BJ (cell line): ENCODE results near the gene ANKRD11. TPM values are rescaled to one million over a fixed set of nuclear protein-coding genes. Genes with fewer than 3 reads are reported as not detected.

ENCODE experiments used
- CTCF ChIA-PET: fragments of 350-600 bp; formaldehyde crosslinking; extraction: SDS; loops from one replicate; lab custom pipeline; 2021; ENCODE audit warnings: antibody characterized with exemption, inconsistent platforms; lab: Yijun Ruan, JAX
- POLR2A ChIA-PET: fragments of 300-600 bp; sonication (Branson Sonifier 250); formaldehyde crosslinking; extraction: SDS; loops from one replicate; lab custom pipeline; 2021; ENCODE audit warnings: antibody characterized with exemption; lab: Charles Lee
- DNase-seq: peaks from one replicate; pipeline ENCODE4 v3.0.0-alpha.2; 2011; ENCODE audit warnings: low read depth
- H3K27me3 ChIP-seq: 2 replicates; pipeline ENCODE4 v1.6.0; 2011; ENCODE audit warnings: low read length; ENCODE audit not compliant: control insufficient read depth, insufficient read depth
- H3K36me3 ChIP-seq: 2 replicates; pipeline ENCODE4 v1.5.1; 2011; ENCODE audit warnings: low read length; ENCODE audit not compliant: control insufficient read depth, insufficient read depth
- H3K4me3 ChIP-seq: 2 replicates; pipeline ENCODE4 v1.5.1; 2011; ENCODE audit warnings: low read depth, mild to moderate bottlenecking, control low read depth, low read length
- polyA plus RNA-seq: library from polyadenylated mRNA; depleted of rRNA; stranded (reverse); fragments of >200 nt; gene quantifications from 2 replicates; pipeline ENCODE4 v1.2.3, GENCODE V29; 2011; rRNA removed
- small RNA-seq: library from RNA; depleted of rRNA; stranded (forward); fragments of <200 nt; gene quantifications from one replicate; pipeline ENCODE3, GENCODE V24; 2012; ENCODE audit warnings: low replicate concordance, low read depth; ENCODE audit not compliant: insufficient read length
- TF ChIP-seq, protein P1 (sequence below): IDR thresholded peaks from 2 replicates; pipeline ENCODE4 v1.5.1; 2011; ENCODE audit warnings: low read depth, mild to moderate bottlenecking, control low read depth, inconsistent platforms, low read length, moderate library complexity; ENCODE audit not compliant: insufficient read depth

Gene ANKRD11
- polyA plus RNA-seq, 1 experiment = 61.8 TPM

DNA sequence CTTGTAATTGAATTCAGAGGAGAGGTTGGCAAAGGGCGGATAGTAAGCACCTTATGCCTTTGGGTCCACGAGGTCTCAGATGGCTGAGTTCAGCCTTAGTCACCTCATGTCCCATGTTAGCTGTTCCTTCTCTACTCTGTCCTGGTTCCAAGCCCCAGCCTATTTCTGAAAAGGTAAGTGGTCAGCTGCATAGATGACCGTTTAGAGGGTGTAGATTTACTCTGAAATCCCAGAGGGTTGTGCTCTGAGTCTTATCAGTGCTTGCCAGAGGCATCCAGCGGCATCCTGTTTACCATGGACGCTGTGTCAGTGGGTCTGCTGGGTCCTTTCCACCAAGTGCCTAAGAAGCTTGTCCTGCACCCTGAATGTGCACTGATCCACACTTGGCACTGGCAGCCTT is 271.0 kb downstream of the ANKRD11 start:
- TF ChIP-seq, protein P1, sequence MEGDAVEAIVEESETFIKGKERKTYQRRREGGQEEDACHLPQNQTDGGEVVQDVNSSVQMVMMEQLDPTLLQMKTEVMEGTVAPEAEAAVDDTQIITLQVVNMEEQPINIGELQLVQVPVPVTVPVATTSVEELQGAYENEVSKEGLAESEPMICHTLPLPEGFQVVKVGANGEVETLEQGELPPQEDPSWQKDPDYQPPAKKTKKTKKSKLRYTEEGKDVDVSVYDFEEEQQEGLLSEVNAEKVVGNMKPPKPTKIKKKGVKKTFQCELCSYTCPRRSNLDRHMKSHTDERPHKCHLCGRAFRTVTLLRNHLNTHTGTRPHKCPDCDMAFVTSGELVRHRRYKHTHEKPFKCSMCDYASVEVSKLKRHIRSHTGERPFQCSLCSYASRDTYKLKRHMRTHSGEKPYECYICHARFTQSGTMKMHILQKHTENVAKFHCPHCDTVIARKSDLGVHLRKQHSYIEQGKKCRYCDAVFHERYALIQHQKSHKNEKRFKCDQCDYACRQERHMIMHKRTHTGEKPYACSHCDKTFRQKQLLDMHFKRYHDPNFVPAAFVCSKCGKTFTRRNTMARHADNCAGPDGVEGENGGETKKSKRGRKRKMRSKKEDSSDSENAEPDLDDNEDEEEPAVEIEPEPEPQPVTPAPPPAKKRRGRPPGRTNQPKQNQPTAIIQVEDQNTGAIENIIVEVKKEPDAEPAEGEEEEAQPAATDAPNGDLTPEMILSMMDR = no peak
- Histone ChIP-seq H3K27me3 (no peaks in the 10 kb centered on the region), H3K36me3 (peaks cover 7% of the 10 kb centered on the region), H3K4me3 (no peak overlapping the region)
- CTCF ChIA-PET = interaction anchor here (1.2 kb wide), 1 partner anchor 482 kb away, joined by 3 read pairs; no protein-coding TSS in a partner anchor
- POLR2A ChIA-PET = no interaction called here
- DNase-seq = no peak

Small RNAs within 50 kb of the gene (small RNA-seq; reads per million reads assigned to genes)
- gene RNU6-430P = not detected

Other genes with a start within 250 kb of the ANKRD11 start
- gene SPG7, start 17.8 kb upstream of the ANKRD11 start, polyA plus RNA-seq = 36.3 and 45.0 TPM in 2 replicates
- 4,141 and 4,466 TPM in 2 replicates for gene RPL13, start 70.1 kb upstream of the ANKRD11 start, polyA plus RNA-seq
- 4.2 and 7.1 TPM in 2 replicates for gene CPNE7, start 85.2 kb upstream of the ANKRD11 start, polyA plus RNA-seq
- not detected in 2 replicates for gene DPEP1, start 123.1 kb upstream of the ANKRD11 start, polyA plus RNA-seq
- 58.5 and 105 TPM in 2 replicates for gene CHMP1A, start 167.1 kb upstream of the ANKRD11 start, polyA plus RNA-seq
- 2.6 TPM in 2 replicates for gene SPATA33, start 167.3 kb upstream of the ANKRD11 start, polyA plus RNA-seq
- 31.5 and 56.0 TPM in 2 replicates for gene CDK10, start 196.1 kb upstream of the ANKRD11 start, polyA plus RNA-seq
- 2.8 and 5.3 TPM in 2 replicates for gene SPATA2L, start 211.1 kb upstream of the ANKRD11 start, polyA plus RNA-seq
- gene VPS9D1, start 230.3 kb upstream of the ANKRD11 start, polyA plus RNA-seq = 8.3 and 15.6 TPM in 2 replicates
- 5.6 and 8.5 TPM in 2 replicates for gene ZNF276, start 231.0 kb upstream of the ANKRD11 start, polyA plus RNA-seq